RPMI8226 (cell line): ENCODE measurements around the gene RPTOR.
A peak's percentile ranks its signal among the peaks of the same experiment; 100 is the strongest.

Experiments used
- DNase-seq: peaks from one replicate; pipeline ENCODE4 v3.0.0-alpha.2; 2015

RPTOR gene

DNA sequence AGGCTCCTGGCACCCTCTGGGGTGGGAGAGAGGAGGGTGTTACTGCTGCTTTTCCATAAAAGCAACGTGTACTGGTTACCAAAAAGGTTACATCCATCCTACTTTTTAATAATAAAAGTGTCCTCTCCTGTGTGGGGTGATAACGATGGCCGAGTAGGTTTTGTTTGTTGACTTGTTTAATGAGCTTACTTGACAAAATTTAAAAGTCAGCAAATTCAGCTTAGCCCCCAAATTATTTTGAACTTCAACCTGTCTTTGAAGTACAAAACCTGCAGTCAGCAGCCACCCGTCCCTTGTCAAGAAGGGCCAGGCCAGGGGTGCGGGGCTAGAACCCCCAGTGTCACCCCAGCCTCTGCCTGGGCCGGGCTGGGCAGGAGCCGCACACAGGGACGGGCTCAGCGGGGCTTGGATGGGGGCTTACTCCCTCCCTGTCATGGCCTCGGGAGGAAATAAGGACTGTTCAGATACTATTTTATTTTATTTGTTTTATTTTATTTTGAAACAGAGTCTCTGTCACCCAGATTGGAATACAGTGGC lies 343.1 kb downstream of the RPTOR start:
- DNase-seq = no peak

DNA sequence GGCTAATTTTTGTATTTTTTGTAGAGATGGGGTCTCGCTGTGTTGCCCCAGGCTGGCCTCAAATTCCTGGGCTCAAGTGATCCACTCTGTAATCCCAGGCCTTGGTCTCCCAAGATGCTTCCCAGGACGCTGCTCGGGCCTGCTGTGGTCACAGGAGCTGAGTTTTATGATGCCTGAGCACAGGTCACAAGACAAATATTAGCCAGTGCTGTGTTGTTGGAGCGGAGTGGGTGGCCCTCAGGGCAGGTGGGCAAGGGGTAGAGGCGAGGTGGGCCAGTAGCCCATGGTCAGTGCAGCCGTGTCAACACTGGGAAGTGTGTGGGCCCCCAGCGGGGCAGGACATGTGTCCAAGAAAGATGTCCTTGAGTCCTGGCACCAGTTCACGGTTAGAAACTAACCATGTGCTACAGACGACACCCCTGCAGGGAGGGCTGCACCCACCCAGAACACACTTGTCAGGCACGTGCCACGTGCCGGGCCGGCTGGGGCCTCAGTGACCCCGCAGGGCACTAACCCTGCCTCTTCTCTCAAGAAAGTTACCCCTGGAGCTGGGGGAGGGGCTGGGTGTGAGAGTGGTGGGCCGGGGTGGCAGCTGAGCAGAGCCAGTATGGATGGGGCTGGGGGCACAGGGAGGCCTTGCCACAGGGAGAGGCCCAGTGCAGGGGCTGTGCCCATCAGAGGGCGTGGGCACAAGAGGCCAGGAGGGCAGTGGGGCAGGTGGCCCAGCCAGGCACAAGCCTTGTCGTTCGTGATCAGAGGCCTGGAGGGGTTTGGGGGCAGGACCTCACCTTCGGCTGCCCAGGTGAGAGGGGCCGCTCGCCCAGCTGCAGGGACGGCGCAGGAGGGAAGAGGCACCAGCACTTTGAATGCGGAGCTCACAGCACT lies 343.9 kb downstream of the RPTOR start:
- DNase-seq = no peak

GRCh38 chr17:80889231-80890195 lies 344.9 kb downstream of the RPTOR start:
- DNase-seq = no peak

- DNase-seq = no peak
Observed at GRCh38 chr17:80890196-80890920, 345.7 kb downstream of the RPTOR start.

DNA sequence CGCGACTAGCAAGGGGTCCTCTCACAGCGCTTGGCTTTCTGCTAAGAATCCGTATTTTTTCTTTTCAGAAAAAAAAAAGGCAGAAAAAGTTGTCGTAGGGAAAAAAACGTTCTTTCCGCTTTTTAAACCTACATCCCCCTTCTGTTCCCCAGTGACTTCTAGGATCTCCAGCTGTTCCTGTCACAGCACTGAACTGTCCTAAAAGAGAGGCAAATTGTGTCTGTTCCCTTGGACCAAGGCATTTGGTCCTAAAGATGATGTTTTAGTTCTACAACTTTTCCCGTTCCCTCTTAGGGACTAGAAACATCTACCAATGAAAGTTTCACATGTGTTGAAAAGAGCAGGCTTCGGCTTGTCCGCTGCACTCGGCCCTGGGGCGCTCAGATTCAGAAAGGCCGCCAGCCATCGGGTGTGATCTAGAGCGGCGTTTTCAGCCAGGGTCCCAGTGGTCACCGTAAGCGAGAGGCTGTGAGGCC lies 346.3 kb downstream of the RPTOR start:
- DNase-seq = no peak

- no peak for DNase-seq
Observed at GRCh38 chr17:80891397-80892018, 346.9 kb downstream of the RPTOR start.

DNA sequence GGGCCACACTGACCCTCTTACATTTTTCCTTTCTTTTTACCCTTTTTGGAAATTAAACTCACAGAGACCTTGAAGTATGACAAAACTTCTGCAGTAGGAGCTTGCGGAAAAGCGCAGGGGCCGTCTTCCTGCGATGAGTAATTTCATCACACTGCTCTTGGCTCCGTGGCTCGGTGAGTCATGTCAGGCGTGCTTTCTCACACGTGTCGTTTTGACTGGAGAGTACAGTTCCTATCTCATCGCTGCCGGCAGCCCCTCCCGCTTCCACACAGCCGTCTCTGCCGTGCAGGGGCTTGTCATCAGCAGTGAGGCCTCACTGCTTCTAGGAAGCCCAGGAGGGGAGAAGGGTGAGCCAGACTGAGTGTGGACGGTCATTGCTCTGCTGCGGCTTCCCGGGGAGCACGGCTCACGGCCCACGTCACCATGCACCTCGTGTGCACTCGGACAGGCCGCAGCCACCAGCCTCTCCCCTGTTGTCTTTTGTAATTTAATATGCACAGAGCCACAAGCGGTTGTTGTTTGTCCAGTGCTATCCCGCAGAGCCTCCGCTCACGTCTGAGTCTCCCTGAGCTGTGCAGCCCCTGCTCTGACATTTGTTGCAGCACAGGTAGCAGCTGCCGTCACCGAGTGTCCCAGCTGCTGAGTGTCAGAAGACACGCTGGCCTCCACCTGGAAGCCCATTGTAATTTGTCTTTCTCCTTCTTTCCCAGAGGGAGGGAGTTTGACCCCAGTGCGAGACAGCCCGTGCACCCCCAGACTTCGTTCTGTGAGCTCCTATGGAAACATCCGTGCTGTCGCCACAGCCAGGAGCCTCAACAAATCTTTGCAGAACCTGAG lies 347.6 kb downstream of the RPTOR start:
- no peak for DNase-seq

DNA sequence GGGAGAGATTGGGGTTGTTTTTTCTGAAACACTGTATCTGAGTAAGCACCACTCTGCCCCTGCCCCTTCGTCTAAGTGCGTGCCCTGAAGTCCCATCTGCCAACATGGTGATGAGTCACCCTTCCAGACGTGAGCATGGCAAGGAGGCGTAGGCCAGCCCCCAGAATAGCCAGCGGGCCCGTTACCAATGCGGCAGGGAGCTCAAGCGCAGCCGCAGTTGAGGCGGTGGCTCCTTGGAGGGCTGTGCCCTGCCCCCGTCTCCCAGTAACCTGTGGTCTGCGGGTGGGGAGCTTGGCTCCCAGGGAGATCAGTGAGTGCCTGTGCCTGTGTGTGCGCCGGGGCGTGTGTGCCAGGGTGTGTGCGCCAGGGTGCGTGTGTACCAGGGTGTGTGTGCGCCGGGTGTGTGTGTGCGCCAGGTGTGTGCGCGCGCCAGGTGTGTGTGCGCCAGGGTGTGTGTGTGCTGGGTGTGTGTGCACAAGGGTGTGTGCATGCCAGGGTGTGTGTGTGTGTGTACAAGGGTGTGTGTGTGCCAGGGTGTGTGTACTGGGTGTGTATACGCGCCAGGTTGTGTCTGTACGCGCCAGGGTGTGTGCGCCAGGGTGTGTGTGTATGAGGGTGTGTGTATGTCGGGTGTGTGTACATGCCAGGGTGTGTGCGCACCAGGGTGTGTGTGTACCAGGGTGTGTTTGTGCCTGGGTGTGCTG lies 348.4 kb downstream of the RPTOR start:
- DNase-seq = no peak

DNA sequence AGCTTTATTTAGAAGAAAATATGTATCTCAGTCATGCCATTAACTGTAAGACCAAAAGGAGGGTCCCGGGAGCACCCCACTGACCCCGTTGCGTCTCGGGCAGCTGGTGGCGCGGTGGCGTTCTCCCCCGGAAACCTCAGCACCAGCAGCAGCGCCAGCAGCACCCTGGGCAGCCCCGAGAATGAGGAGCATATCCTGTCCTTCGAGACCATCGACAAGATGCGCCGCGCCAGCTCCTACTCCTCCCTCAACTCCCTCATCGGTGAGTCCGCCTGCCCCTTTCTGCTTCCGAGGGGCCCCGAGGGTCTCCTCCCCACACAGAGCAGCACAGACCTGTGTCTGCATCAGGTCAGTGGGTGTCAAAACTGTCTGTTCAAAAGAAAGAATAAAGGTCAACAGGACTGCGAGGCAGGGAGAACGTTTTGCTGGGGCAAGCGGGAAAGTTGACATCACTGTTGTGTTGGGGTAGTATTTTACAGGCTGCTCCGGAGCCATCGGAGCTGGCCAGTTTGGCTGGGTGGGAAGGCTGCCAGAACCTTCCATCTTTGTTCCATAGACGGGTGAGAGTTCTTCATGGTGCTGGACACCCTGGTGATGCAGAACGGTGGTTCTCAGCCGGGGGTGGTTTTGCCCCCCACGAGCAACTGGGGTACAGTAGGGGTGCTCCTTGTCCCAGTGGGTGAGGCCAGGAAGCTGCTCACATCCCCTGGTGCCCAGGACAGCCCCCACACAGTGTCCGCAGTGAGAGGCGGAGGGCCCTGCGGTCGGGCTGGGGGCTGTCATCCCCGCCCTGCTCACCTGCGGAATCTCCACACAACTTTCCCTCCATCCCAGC lies 349.2 kb downstream of the RPTOR start:
- no peak for DNase-seq

- DNase-seq = no peak
Observed at GRCh38 chr17:80894439-80894721, 349.7 kb downstream of the RPTOR start.

DNA sequence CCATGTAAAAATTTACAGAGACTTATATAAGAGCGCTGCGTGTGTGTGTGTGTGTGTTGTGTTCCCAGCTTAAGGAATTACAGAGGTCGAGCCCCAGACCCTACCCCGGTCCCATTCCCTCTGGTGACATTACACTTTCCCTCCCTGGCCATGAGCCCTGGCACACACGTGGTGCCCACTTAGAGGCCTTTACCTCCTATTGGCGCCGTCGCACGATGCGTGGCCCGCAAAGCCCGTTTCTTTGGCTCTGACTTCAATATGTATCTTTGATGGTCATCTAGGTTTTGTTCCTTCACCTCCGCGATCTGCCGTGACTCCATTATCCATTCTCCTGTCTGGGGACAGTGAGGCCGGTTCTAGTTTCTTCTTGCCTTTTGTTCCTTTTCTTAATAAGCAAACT lies 350.1 kb downstream of the RPTOR start:
- no peak for DNase-seq

- DNase-seq = no peak
Observed at GRCh38 chr17:80895366-80895765, 350.7 kb downstream of the RPTOR start.

- no peak for DNase-seq
Observed at GRCh38 chr17:80898716-80899115, 354.1 kb downstream of the RPTOR start.

DNA sequence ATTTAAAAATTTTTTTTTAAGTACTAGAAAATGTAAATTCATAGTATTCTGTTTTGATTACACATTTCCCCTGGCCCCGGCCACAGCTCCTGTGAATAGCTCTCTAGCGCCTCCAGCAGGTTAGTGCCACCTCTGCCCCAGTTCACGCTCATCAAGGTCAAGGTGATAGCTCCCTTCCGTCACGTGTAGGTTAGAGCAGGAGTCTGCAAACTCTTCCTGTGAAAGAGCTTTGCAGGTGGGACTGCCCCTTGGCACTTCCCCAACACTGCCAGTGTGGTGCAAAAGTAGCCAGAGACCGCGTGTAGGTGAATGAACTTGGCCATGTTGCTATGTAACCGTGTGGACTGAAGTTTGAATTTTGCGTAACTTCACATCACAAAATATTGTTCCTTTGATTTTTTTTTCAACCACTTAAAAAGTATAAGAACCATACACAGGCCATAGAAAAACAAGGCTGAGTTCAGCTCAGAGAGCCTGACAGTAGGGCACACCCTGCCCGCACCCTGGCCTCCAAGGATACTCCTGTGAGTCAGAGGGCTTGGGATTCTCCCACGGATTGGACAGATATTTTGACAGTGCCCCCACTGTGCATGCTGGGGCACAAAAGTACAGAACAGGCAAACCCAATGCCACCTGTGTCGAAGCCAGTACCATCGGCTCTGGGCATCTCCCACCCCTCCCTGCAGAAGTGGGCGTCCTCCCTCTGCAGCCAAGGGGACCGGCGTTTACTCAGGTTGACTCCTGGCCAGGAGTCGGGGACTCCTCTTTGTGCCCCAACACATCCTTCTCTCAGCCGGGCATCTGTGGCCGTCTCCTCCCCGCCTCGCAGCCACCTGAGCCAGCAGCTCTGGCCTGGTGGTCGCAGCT lies 355.0 kb downstream of the RPTOR start:
- DNase-seq = peak; percentile 10

GRCh38 chr17:80901319-80901718 lies 356.7 kb downstream of the RPTOR start:
- DNase-seq = peak; percentile 82

DNA sequence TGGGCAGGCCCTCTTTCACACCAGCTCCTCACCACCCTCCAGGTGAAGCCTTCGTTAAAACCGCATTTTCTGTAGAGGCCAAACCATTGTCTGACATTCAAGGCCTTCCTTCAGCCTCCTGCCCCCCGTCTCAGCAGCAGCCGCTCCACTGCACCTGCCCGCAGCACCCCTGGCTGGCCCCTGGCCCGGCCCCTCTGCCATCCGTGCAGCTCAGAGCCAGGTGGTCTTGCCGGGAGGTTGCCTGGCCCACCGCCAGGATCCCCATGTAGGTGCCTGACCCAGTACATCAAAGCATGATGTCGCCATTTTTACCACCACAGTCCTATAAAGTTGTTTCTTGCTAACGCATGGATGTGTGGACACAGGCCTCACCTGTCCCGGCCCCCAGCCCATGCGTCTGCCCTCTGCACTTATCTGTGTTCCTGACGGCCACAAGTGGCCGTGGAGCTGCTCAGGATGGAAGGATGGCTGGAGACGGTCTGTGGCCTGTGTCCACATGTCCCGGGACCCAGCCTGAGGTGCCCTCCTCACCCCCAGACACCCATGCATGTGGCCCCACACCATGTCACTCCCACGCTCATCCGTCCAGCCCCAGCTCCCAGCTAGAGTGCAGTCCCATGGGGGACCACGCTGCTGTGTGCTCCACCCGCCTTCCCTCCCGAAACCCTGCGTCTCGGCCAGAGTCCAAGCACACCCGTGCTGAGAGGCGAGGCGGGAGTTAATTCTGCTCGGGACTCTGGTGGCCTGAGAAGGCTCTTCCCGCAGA lies 357.7 kb downstream of the RPTOR start:
- DNase-seq = no peak

- no peak for DNase-seq
Observed at GRCh38 chr17:80902963-80903611, 358.4 kb downstream of the RPTOR start.
